ENCODE data around the gene GSG1L2.

Gene GSG1L2

DNA sequence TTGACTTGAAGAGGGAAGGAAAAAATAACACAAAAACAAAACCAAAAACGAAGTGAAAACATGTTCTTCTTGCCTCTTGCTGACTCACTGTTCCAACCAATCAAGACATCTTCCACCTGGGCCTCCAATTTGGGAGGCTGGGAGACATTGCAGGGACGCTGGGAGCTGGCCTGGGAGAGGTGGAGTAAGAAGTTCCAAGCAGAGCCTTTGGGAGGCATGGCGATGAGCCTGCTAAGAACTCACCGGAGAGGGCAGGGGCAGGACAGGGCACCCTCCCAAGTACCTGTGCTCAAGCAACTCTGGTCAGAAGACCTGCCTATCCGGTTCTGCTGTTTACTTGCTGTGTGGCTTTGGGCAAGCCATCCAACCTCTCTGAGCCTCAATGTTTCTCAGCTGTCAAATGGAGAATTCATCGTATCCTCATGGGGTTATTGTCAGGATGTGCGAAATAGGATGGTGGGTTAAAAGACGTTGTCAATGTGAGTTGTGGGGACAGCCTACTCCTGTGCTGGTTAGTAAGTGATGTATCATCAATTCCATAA, 3.0 kb upstream of the GSG1L2 start:
- no peak for DNase-seq (ENCODE audit: low read depth in 2 of 2)

DNA sequence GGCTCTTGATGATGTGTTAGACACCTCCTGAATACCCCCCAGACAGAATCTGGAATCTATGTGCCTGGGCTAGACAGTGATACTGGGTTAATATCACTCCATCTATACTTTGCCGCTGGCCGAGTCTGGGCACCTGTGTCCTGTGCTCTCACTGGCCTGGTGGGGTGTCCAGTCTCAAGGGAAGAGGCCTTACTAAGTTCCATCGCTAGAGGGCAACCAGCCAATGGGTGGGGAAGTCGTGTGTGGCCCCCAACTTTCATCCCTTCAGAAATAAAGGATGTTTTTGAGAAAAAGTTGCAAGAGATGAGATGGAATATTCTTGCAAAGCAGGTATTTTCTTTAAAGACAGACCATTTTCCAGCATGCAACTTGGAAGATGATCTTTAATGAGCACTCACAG, 2.2 kb upstream of the GSG1L2 start:
- no peak for DNase-seq (ENCODE audit: low read depth in 2 of 2)

DNA sequence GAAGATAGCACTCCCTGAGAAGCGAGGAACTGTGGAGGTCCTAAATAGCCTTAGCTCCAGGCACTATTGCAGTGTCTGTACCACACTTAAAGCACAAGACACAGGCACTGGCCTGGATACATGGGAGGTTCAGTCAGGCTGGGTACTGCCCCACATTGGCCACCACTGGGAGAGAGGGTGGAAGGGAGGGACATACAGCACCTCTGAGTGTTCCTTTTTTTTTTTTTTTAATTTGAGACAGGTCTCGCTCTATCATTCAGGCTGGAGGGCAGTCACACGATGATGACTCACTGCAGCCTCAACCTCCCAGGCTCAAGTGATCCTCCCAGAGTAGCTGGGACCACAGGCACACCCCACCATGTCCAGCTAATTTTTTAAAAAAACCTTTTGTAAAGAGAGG, 1.4 kb downstream of the GSG1L2 start:
- DNase-seq (ENCODE audit: low read depth in 2 of 2): no peak

DNA sequence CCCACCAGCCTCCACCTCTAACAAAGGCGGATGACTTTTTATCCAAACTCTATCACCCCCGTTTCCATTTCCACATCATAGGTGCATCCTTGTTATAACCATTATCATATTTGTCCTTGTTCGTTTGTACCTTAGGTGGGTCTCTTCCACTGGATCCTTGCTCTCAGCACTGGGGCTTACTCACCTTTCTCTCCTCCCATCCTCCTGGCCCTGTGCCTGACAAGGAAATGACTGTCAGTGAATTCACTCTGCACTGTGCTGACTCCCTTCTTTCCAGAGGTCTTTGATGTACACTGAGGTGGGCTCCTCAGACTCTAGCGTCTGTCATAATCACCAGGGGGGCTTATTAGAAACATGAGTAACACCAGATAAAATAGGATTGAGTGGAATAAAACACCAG, 3.1 kb downstream of the GSG1L2 start:
- DNase-seq (ENCODE audit: low read depth in 2 of 2): no peak

DNA sequence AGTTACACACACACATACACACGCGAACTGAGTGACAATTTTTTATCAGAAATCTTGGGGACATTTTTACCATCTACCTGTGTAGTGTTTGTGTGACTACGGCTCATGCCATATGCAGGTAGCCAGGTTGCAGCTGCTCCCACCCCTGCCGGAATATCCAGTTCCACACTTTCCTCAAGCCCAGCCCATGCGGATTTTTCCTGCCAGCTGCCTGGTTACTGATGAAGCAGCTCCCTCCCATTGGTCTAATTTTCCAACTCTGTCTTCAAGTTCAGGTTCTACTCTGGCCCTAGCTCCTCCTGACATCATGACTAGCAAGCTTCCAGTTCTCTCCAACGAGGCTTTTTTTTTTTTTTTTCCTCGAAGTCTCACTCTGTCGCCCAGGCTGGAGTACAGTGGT, 4.8 kb downstream of the GSG1L2 start:
- no peak for DNase-seq (ENCODE audit: low read depth in 2 of 2)

DNA sequence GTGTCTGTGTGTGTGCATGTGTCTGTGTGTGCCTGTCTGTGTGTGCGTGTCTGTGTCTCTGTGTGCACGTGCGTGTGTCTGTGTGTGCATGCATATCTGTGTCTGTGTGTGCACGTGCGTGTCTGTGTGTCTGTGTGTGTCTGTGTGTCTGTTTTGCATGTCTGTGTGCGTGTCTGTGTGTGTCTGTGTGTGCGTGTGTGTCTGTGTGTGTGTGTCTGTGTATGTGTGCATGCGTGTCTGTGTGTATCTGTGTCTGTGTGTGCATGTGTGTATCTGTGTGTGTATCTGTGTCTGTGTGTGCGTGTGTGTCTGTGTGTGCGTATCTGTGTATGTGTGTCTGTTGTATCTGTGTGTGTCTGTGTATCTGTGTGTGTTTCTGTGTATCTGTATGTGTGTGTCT, 5.4 kb downstream of the GSG1L2 start:
- no peak for DNase-seq (ENCODE audit: low read depth in 2 of 2)

DNA sequence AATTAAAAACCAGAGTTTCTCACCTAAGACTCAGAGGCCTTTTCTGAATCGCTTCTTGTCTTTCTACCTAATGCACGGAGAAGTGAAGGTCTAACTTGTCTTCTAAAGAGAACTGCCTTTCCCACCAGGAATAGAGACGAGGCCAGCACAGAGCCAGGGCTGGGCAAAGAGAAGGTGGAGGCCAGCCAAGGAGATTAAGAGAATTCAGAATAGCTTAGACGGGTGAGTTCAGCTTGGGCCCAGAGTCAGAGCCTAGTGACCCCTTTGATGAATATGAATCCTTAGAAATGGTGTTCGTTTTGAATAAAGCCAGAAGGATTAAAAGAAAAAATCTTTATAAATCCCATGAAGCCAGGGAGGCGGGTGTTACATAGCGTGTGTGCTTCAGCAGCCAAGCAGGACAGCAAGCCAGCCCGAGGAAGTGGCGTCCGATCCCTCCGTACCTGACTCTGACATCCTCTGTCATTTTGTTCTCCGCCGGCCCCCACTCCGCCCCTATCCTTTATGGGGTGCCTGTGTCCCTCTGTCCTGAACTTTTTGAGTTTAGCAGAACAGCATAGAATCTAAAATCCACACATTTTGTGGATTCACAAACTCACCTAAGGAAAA, 7.4 kb downstream of the GSG1L2 start:
- DNase-seq (ENCODE audit: low read depth in 2 of 2): no peak

DNA sequence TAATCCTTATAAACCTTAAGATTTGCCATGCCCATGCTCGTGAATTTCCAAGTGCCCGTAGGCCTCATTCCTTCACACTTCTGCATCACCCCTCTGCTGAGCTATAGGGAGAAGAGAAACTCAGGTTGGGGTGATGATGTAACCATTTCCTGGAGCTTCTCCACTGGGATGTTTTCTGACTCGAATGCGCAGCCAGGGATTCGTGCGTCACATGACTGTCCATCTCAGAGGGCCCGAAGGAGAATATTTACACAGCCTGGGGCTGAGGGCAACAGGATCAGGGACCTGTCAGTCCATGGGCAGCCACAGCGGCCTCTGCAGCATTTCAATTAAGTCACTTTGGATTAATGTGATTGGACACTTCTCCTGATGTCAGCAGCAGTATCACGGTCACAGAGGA, 8.7 kb downstream of the GSG1L2 start:
- DNase-seq (ENCODE audit: low read depth in 2 of 2): no peak

DNA sequence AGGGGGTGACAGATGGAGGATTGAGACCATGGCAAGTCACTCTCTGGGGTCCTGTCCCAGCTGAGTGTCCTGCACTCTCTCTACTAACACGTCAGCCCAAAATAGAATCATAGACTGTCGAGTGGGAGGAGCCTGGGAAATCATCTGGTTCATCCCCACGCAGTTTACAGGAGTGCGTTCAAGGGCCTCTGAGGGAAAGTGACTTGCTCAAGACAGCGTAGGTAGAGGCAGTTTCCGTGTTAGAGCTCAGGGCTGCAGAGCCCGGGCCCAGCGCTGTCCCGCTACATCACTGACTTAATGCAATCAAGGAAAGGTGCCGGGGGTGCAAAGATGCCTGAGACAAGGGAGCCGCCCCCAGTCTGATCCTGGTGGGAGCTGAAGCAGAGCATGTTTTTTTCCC, 10.3 kb downstream of the GSG1L2 start:
- DNase-seq (ENCODE audit: low read depth in 2 of 2): no peak

DNA sequence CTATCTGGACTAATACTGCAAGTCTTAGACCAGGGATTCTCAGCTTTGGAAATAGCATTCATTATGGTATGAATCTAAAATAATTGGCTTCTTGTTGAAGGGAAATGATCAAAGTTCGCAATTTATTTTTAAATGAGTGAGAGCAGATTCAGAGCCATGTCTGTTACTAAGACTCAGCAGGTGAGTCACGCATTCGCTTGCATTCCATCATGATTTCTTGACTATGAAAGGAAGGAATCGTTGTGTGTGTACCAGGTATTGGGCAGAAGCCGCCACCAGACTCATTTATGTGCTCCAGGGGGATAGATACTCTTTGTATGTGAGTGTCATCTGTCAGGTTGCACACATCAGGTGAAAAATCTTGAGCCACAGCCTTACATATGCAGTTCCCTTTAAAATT, 10.8 kb downstream of the GSG1L2 start:
- no peak for DNase-seq (ENCODE audit: low read depth in 2 of 2)

DNA sequence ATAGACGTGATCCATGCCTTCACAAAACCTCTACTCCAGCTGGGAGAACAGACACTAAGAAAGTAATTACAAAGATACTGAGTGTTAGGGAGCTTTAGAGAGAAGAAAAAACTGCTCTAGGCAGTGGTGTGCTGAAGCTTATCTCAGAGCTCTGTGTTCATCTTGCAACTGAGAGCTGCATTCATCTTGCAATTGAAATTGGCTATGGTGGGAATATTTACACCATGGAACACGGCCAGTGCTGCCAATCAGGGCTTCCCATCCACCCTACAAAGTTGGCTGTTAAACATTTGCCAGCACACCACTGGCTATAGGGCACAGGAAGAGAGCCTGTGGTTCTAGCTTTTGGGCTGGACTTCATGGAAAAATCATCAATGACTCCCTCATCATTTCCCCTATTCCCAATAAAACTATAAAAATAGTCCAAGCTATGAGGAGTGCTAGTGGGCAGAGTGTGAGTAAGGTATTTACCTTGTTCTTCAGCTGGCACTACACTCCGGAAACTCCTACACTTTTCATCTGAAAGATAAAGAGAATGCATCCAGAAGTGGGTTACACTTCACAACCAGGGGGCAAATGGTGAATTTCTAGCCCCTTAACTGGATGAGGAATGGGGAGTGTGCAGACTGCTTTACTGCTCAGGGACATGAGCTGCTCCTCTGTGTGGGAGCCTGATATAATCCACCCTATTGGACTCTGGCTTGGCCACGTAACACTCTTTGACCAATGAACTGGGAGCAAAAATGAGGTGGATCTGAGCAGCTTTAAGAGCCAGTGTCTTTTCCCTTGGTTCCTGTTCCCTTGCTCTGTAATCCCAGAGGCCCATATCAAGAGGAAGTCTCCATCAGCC, 11.6 kb downstream of the GSG1L2 start:
- DNase-seq (ENCODE audit: low read depth in 2 of 2): no peak

DNA sequence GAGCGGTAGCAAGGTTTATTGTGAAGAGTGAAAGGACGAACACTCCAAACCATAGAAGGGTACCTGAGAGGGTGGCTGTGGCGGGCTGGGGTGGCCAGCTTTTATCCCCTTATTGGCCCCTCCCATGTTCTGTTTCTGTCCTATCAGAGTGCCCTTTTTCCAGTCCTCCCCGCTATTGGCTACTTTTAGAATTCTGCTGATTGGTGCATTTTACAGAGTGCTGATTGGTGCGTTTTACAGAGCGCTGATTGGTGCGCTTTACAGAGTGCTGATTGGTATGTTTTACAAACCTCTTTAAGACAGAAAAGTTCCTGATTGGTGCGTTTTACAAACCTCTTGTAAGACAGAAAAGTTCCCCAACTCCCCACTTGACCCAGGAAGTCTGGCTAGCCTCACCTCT, 12.5 kb downstream of the GSG1L2 start:
- DNase-seq (ENCODE audit: low read depth in 2 of 2): no peak

DNA sequence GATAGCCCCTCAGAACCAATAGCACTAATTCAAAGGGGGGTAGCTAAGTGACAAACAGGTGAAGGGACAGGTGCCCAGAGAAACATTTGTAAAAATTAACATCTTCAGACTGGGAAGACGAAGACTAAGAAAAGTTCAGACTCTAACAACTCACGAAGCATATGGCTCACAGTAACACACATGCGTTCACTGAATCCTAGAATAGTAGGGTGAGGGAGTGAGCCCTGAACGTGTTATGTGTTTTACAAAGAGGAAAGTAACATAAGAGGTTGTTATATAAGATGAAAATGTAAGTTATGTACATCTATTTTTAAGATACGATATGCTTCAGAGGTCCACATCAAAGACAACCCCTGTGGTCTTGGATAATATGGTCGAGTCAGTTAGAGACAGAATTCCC, 15.2 kb downstream of the GSG1L2 start:
- DNase-seq (ENCODE audit: low read depth in 2 of 2): no peak

DNA sequence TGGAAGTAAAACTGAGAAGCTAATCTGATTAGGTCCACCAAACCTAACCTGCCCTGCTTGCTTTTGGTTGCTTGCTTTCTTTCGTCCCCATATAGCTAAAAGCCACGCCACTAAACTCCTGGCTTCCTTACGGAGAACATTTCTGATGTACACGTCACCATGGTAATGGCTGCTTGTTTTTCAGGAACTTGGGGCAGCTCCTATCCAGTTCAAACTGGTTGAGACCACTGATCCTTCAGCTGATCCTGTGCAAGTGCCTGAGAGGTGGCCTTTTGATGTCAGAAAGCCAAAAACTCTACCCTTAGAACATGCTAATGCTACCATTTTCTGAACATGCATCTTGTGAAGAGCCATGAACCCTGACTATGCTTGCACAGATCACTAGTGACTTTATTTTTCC, 16.1 kb downstream of the GSG1L2 start:
- DNase-seq (ENCODE audit: low read depth in 2 of 2): no peak

DNA sequence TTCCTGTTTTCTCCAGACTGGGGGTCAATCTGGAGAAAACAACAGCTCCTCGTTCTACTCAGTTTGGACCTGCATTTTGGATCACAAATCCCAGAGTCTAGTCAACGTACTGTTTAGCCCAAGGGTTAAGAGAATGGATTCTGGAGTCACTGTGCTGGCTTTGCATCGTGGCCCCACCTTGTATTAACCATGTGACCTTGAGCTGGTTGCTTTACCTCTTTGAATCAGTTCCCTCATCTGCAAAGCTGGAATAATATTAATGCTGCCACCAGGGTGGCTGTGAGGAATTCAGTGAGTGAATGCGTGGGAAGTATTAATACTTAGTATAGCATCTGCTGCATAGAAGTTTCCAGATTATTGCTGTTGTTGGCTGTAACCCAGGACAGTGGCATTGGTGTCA, 19.2 kb downstream of the GSG1L2 start:
- DNase-seq (ENCODE audit: low read depth in 2 of 2): no peak

DNA sequence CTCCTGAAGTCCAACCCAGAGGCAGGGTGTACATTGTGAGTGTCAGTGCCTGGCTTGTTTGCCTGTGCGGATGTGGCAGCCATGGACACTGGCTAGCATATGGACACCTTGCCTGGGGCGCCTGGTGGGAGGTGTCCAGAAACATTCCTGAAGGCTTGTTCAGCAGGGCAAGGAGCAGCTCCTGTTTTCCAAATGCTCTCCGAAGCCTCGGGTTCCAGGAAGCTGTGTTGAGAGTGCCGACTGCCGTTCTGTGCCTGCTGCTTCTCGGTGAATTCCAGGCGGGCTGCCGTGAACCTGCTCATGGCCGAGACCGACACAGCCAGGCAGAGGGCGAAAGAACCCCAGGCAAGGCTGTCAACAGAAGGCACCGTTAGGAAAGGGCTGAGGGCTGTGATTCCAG, 19.6 kb downstream of the GSG1L2 start:
- no peak for DNase-seq (ENCODE audit: low read depth in 2 of 2)

DNA sequence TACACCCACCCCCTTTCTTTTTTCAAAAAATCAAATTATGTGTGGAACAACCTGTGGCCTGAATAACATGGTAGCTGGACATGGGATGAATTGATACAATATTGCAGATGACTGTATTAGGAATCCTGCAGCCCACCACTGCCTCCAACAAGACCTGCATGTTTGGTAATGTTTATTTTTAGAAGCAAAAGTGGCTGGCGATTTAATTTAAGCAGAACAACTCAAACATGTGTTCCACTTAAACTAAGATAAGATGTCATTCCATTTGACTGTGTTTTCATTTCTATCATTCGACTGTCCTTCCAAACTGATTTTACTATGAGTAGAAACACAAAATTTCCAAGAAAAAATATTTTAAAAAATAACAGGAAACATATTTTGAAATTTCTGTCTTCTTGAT, 20.4 kb downstream of the GSG1L2 start:
- DNase-seq (ENCODE audit: low read depth in 2 of 2): no peak

DNA sequence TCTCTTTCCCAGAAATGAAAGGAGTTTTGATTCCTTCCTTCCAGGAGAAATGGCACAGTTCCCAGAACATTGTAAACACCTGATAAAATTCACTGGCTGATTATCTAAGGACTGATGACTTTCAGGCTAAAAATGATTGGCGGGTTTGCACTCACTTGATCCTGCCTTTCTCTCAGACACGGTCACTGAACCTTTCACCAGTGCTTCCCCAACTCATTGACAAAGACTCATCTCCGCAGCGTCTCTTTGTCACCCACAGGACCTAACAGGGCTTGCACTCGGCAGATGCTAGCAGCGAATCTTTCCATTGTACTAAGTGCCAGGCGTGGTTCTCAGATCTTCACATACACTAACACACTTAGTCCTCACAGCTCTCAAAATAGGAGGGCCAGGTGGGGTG, 23.2 kb downstream of the GSG1L2 start:
- DNase-seq (ENCODE audit: low read depth in 2 of 2): no peak

DNA sequence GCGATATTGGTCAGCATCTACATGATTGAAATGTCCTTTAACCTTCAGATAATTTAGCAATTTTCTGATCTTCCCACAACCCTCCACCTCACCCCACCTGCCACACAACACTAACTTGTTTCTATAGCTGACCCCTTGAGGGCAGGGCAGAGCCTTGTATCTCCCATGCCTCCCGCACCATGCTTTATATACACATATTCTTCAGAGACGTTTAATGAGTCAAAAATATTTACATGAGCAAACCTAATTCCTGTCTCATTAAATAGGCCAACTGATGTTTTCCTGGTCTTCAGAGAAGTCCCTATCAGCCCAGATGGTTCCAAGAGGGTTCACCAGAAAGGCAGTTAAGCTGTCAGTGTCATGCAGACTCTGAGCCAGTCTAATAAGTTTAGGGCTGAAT, 23.9 kb downstream of the GSG1L2 start:
- DNase-seq (ENCODE audit: low read depth in 2 of 2): no peak

DNA sequence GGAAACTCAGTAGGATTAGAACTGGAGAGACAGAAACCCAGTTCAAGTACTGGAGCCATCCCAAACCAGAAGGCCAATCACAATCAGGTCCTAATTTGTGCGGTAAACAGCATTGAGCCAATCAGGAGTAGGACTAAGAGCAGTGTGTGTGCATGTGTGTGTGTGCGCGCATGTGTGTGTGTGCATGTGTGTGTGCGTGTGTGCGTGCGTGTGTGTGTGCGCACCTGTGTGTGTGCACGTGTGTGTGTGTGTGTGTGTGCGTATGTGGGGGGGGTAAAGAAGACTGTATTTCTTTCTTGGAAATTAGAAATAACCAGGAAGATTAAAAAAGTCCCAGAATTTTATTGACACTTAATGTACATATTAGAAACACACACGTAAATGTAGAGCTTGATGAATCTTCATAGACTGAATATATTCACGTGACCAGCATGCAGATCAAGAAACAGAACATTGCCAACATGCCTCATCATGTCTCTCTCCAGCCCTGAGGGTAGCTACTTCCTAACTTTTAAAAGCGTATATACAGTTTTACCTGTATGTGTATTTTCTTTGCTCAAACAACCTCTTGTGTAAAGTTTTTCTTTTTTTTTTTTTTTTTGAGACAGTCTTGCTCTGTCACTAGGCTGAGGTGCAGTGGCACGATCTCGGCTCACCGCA, 29.6 kb downstream of the GSG1L2 start:
- DNase-seq (ENCODE audit: low read depth in 2 of 2): no peak

DNA sequence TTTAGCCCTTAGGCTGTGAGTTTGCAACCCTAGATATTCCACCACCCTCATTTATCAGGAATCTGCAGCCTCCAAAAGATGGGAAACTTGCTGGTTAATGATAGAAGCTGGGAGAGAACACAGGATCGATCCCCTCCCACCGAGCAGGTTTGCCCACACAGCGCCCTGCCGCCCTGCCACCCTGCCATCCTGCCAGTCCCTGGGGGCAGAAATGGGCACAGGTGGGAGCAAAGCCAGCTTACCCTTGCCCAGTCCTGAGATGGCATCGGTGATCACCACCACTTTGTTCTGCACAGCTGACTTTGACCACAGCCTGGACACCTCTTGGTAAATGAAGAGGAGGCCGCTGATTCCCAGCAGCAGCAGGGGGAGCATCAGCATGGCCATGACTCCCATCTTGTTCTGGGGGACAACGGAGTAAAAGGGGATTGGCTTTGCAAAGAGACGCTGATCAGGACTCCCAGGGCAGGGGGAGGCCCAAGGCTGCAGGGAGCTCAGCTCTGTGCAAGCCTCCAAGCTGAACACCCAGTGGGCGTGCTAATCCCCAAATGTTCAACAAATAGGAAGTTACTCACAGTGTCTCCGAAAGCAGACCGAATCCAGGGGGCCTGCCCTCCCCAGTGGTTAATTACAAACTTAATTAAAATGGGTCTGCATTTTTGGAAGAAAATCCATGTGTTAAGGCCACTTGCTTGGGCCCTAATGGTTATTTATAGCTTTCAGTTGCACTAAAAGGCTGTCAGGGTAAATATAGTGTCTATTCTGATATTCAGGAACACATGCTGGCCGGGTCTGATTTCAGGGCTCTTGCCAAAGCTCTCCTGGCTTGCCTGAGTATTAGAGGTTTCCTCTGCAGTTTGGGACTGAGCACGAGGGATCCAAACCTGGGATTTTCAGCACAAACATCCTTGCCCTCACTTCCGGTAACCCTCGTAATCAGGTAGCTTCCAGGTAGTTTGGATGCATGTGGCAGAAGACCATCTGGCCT, 30.7 kb downstream of the GSG1L2 start, which contains the start of gene DHRS7C:
DHRS7C (minus strand) TSS at position 704 of the 988 bp plus-strand sequence; CDS start at position 396, 308 bp downstream.
- no peak for DNase-seq (ENCODE audit: low read depth in 2 of 2)

DNA sequence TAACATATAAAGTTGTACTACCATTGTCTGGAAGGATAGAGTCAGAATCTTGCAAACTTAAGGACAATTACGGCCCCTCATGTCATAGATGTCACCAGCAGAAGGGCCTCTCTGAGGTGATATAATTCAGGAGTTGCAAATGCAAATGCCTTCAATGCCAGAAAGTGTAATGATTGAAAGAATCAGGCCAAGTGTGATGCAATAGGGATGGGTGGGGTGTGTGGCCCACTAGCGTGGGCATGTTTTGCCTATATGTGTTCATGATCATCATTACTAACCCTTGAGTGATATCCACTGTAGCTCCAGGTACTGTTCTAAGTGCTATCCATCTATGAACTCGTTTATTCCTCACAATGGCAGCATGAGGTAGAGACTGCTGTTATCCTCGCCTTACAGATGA, 31.6 kb downstream of the GSG1L2 start:
- no peak for DNase-seq (ENCODE audit: low read depth in 2 of 2)
